Measurements from ENCODE around the gene ADAMTS19. TPM values are rescaled to one million over a fixed set of nuclear protein-coding genes. Genes with fewer than 3 reads are reported as not detected.

ADAMTS19 gene
- total RNA-seq, 1 experiment from 2014 or later, result 20.3 TPM

DNA sequence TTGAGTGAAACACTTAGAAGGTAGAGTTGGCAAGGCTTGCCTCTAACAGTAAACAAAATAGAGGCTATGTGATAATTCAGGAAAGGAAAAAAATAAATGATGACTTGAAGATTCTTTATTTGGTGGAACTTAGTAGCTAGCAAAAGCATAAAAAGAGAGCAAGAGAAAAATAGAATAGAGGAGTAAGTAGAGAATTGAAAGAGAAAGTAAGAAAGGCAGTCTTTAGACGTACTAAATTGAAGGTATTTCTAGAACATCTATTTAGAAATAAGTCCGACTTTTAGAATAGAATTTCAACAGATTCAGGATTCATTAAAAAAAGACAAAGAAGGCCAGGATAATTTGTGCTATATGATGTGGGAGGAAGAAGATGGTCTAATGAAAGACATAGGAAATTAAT, 159.7 kb downstream of the ADAMTS19 start:
- H3K23me2 ChIP-seq (ENCODE audit: insufficient read length, low read depth, low read length, poor library complexity, severe bottlenecking), result no peaks in the 10 kb centered on the region
- no peak overlapping the region for H3K4me2 ChIP-seq (ENCODE audit: insufficient read depth, insufficient read length, low read length)
- no peak overlapping the region for H3K27ac ChIP-seq (ENCODE audit: insufficient read length, low read depth, low read length)
- H3K27me3 ChIP-seq (ENCODE audit: insufficient read depth, low read length), result no peaks in the 10 kb centered on the region
- H2AFZ ChIP-seq (ENCODE audit: low read length), result no peak overlapping the region
- H3K9me3 ChIP-seq (ENCODE audit: control insufficient read depth, low read depth, low read length), result no peaks in the 10 kb centered on the region
- H2AK5ac ChIP-seq (ENCODE audit: insufficient read length, low read length), result no peak overlapping the region
- H4K5ac ChIP-seq (ENCODE audit: insufficient read length, low read depth, low read length), result no peak overlapping the region
- Mint-ChIP-seq H3K27me3 (ENCODE audit: low read depth) (no peaks in the 10 kb centered on the region), H3K36me3 (ENCODE audit: insufficient read depth in 1 of 3, low read depth in 3 of 3) (peaks cover 8 to 19% (median 11%) of the 10 kb centered on the region in 3 experiments), H3K9me3 (no peaks in the 10 kb centered on the region), H3K27ac (no peak overlapping the region; a peak in 1 of 7 replicates), H3K4me1 (no peaks in the 10 kb centered on the region), H3K4me3 (no peak overlapping the region)
- no peak overlapping the region for H3K18ac ChIP-seq (ENCODE audit: insufficient read length, low read depth, low read length)
- no peaks in the 10 kb centered on the region for H4K20me1 ChIP-seq (ENCODE audit: control insufficient read depth, insufficient read depth, insufficient read length)
- WGBS (ENCODE audit: extremely low coverage, insufficient read length, low lambda C conversion rate), result no CpG with 5 or more reads among the region's 2 CpGs
- H3T11ph ChIP-seq (ENCODE audit: low read length), result no peak overlapping the region
- no peaks in the 10 kb centered on the region for H3K79me1 ChIP-seq (ENCODE audit: insufficient read depth, low read depth, low read length, poor library complexity, severe bottlenecking)
- TF ChIP-seq CTCF (conservative IDR thresholded peaks at IDR 0.05), result no peak
- H3K4me1 ChIP-seq (ENCODE audit: insufficient read depth, low read length), result no peaks in the 10 kb centered on the region
- no peak overlapping the region for H2BK15ac ChIP-seq (ENCODE audit: low read depth, low read length)
- no peak overlapping the region for H2BK20ac ChIP-seq (ENCODE audit: low read depth, low read length, poor library complexity, severe bottlenecking)
- no peak overlapping the region for H2BK120ac ChIP-seq (ENCODE audit: low read depth, low read length, poor library complexity, severe bottlenecking)
- H3K9ac ChIP-seq (ENCODE audit: extremely low read depth, insufficient read length, low read length), result no peak overlapping the region
- no peak overlapping the region for H3K56ac ChIP-seq (ENCODE audit: insufficient read length, low read depth, low read length)
- H3K14ac ChIP-seq (ENCODE audit: insufficient read depth, low read length), result no peak overlapping the region
- H2BK12ac ChIP-seq (ENCODE audit: insufficient read length, low read depth, low read length), result no peak overlapping the region
- H3K23ac ChIP-seq (ENCODE audit: insufficient read length, low read depth, low read length), result no peak overlapping the region
- no peak overlapping the region for H4K8ac ChIP-seq (replicated peaks; ENCODE audit: insufficient read length, low read depth, low read length)
- DNase-seq, result no peak
- no peak overlapping the region for H4K91ac ChIP-seq (ENCODE audit: insufficient read length, low read depth, low read length)
- no peak overlapping the region for H2BK5ac ChIP-seq (ENCODE audit: insufficient read length, low read length)
- no peaks in the 10 kb centered on the region for H3K79me2 ChIP-seq (ENCODE audit: insufficient read depth, low read length)
- no peak overlapping the region for H3K4ac ChIP-seq (ENCODE audit: low read depth, low read length)
